Activated CD8-positive, alpha-beta memory T cell treated with anti-CD3 and anti-CD28 coated beads for 1 hour (primary cell): ENCODE measurements around the gene CELA2A.
"Not testable (repeated sequence)": the region's sequence is repeated elsewhere in the genome, so short reads cannot be mapped to it uniquely, and the experiment has no call there.

Experiments
- DNase-seq, 2 donors: peaks; one replicate each; pipeline ENCODE4 v3.0.0-alpha.2; 2020; ENCODE audit warnings: low read depth in 1 of 2; ENCODE audit errors: extremely low read depth in 1 of 2

The CELA2A gene

GRCh38 chr1:15466955-15467625, 10.6 kb downstream of the CELA2A start:
- not testable (repeated sequence) for DNase-seq

- no peak for DNase-seq
Measured at GRCh38 chr1:15468145-15468544, 11.6 kb downstream of the CELA2A start.

GRCh38 chr1:15469361-15469760, 12.8 kb downstream of the CELA2A start:
- no peak for DNase-seq

GRCh38 chr1:15469821-15470448, 13.4 kb downstream of the CELA2A start:
- DNase-seq: not testable (repeated sequence)

GRCh38 chr1:15471067-15471466, 14.5 kb downstream of the CELA2A start:
- not testable (repeated sequence) for DNase-seq

- not testable (repeated sequence) for DNase-seq
Measured at GRCh38 chr1:15471723-15472122, 15.2 kb downstream of the CELA2A start.

- DNase-seq: no peak
Measured at GRCh38 chr1:15472587-15472986, 16.1 kb downstream of the CELA2A start.

GRCh38 chr1:15475752-15476314, 19.3 kb downstream of the CELA2A start, which contains the start of gene CELA2B:
CELA2B (plus strand) TSS chr1:15476104; CDS start chr1:15476126, 22 bp downstream.
- DNase-seq: no peak

- no peak for DNase-seq
Measured at GRCh38 chr1:15476927-15477326, 20.4 kb downstream of the CELA2A start.

GRCh38 chr1:15477646-15478212, 21.2 kb downstream of the CELA2A start:
- DNase-seq: no peak

- DNase-seq: no peak
Measured at GRCh38 chr1:15479654-15480347, 23.3 kb downstream of the CELA2A start.

GRCh38 chr1:15482455-15482854, 25.9 kb downstream of the CELA2A start:
- DNase-seq: not testable (repeated sequence)

- DNase-seq: not testable (repeated sequence)
Measured at GRCh38 chr1:15482983-15483543, 26.5 kb downstream of the CELA2A start.

GRCh38 chr1:15483971-15484370, 27.4 kb downstream of the CELA2A start:
- no peak for DNase-seq

GRCh38 chr1:15484443-15484842, 27.9 kb downstream of the CELA2A start:
- not testable (repeated sequence) for DNase-seq

GRCh38 chr1:15485636-15486035, 29.1 kb downstream of the CELA2A start:
- DNase-seq: no peak

GRCh38 chr1:15486844-15487610, 30.5 kb downstream of the CELA2A start:
- not testable (repeated sequence) for DNase-seq

GRCh38 chr1:15488371-15488770, 31.8 kb downstream of the CELA2A start:
- DNase-seq: no peak

GRCh38 chr1:15489052-15489736, 32.7 kb downstream of the CELA2A start:
- DNase-seq: no peak
